NOMO-1 treated with DMSO at 0.1 percent for 48 hours (cell line): ENCODE results near the gene TEN1.

Experiments
- DNase-seq: peaks from one replicate; lab custom pipeline; 2025; ENCODE audit not compliant: unreplicated experiment; lab: John Stamatoyannopoulos, UW

TEN1 gene

DNA sequence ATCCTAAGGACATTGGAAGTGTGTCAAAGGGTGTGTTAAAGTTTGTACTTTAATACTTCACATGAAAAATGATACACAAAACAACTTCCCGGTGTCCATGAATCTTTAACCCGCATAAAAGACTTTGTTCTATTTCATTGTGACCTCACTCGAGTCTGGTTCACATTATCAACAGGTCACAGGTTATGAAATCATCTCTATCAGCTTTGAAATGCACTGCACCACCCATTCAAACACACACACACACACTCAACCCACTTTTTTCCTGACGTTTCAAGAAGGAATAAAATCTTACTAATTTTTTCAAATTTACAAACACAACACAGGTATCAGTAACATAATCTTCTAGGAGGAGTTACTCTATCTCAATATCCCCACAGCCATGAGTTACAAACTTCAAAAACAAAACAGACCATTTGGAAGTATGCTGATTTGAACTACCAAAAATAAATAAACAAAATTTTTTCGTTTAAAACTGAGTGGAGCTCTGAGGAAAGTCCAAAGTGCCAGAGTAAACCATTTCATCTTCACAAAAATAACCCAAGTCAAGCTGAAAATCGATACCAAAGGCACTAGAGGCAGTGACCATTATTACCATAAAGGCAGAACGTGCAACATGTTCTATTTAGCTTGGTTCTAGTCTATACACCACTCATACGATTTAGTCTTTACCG lies 2.7 kb upstream of the TEN1 start:
- DNase-seq, result no peak

DNA sequence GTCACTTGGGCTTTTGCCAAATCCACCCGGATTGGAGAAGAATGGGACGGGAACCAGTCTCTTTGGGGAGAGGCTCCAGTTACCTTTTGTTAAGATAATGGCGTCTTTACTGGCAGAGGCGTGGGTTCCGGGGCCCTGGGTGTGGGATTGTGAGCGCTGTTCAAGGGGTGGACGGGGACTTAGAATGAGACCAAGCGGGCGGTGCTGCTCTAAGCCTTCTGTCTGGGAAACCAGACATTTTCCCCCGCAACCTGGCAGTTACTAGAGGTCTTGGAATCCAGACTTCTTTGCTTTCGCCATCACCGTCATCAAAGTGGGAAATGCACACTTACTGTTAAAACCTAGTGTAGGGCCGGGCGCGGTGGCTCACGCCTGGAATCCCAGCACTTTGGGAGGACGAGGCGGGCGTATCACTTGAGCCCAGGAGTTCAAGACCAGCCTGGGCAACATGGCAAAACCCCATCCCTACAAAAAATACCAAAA lies 706 bp downstream of the TEN1 start:
- DNase-seq, result peak; percentile 53

DNA sequence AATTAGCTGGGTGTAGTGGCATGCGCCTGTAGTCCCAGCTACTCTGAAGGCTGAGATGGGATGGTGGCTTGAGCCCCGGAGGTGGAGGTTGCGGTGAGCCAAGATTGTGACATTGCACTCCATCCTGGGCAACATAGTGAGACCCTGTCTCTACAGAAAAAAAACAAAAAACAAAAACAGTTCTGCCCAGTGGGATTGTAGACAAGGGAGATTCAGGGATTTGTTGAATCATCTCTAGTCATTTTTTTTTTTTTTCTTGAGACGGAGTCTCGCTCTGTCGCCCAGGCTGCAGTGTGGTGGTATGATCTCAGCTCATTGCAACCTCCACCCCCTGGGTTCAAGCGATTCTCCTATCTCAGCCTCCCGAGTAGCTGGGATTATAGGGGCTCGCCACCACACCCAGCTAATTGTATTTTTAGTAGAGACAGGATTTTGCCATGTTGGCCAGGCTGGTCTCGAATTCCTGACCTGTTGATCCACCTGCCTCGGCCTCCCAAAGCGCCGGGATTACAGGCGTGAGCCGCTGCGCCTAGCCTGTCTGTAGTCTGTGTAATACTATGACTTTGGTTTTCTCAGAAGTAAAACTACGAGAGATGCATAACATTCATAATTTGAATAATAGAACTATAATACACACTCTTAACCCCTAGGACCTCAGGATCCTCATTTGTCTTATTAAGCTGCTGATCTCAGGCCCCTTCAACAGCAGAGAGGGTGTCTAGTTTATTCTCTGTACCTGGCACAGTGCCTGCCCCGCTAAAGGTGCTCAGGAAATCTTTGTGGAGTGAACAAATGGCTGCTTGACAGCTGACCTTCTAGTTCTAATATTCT lies 1.4 kb downstream of the TEN1 start:
- DNase-seq, result no peak

DNA sequence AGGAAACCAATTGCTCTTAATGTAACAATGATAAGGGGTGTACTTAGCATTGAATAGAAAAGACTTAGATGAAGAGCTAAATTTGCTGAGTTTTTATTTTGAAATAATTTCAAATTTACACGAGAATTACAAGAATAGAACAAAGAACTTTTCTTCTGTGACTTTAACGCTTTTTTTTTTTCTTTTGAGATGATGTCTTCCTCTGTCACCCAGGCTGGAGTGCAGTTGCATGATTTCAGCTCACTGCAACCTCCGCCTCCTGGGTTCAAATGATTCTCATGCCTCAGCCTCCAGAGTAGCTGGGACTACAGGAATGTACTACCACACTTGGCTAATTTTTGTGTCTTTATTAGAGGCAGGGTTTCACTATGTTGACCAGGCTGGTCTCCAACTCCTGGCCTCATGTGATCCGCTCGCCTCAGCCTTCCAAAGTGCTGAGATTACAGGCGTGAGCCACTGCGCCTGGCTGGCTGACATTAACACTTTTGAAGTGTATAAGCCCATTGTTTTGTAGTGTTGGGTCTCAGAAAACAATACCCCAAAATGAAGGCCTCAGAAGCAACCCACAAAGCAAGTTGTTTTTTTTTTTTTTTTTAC lies 2.1 kb downstream of the TEN1 start:
- no peak for DNase-seq

DNA sequence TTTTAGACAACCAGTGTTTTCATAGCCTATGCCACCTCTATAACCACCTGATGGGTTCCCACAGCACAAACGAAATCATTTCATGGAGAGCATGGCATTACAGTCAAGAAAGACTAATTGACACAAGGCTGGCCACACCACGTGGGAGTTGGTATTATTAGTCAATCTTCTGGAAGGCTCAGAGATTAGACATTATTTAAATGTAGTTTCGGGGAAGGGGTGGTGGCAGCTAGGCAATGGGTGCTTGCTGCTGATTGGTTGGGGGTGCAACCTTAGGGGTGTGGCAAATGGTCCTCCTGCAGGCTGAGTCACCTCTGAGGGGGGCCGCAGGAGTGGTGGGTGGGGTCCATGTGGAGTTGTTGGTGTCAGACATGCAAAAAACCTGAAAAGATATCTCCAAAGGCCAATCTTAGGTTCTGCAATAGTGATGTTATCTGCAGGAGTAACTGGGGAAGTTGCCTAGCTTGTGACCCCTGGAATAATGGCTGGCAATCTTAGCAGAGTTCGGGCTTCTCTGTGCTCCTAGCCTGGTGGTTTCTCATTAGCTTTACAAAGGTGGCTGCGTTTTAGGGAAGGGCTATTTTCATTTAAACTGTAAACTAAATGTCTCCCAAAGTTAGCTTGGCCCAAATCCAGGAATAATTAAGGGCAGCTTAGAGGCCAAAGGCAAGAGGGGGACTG lies 4.6 kb downstream of the TEN1 start:
- DNase-seq, result peak; percentile 69

DNA sequence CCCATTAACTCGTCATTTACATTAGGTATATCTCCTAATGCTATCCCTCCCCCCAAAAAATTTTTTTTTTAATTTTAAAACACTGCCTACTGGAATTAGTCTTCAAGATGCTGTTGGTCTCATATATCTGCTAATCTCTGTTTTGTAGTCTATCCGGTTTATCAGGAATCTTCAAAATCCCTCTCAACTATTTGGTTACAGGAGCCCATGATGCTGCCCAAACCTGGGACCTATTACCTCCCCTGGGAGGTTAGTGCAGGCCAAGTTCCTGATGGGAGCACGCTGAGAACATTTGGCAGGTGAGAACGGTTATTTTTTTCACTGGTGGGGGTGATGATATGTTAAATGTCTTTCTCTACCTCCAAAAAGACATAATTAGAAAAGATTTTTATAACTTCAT lies 6.9 kb downstream of the TEN1 start:
- DNase-seq, result no peak

DNA sequence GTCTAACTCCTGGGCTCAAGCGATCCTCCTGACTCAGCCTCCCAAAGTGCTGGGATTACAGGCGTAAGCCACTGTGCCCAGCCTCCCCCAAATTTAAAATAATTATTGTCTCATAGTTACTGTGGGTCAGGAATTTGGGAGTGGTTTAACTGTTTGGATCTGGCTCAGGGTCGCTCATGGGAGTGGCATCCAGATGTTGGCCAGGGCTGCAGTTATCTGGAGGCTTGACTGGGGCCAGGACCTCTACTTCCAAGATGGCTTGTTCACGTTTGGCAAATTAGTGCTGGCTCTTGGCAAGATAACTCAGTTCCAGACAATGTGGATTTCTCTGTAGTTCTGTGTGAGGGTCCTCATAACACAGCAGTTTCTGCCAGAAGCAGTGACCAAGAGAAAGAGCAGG lies 8.0 kb downstream of the TEN1 start:
- DNase-seq, result no peak

DNA sequence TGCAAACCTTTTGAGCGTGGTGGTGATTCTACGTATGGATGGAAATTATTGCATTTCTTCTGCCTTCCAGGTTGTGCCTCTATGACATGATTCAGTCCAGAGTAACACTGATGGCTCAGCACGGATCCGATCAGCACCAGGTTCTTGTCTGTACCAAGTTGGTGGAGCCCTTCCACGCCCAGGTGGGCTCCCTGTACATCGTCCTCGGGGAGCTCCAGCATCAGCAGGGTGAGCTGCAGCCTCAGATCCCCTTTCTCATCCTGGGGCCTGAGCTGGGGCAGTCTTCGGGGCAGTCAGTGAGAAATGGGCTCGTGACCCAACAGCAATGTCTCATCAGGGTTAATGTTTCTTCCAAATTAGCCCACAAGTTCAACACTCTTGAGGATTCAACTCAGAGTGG lies 12.4 kb downstream of the TEN1 start:
- no peak for DNase-seq

DNA sequence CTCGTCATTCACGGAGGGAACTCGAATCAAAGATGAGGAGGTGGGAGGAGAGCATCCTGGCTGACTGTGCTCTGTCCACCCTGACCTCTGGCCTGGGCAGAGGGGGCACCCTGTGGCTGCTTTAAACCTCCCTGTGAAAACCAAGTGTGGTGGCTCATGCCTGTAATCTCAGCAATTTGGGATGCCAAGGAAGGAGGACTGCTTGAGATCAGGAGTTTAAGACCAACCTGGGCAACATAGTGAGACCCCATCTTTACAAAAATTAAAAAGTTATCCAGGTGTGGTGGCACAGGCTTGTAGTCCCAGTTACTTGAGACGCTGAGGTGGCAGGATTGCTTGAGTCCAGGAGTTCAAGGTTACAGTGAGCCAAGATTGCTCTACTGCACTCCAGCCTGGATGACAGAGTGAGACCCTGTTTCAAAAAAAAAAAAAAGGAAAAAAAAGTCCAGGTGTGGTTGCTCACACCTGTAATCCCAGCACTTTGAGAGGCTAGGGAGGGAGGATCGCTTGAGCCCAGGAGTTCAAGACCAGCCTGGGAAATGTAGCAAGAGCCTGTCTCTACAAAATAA lies 15.8 kb downstream of the TEN1 start:
- DNase-seq, result no peak

DNA sequence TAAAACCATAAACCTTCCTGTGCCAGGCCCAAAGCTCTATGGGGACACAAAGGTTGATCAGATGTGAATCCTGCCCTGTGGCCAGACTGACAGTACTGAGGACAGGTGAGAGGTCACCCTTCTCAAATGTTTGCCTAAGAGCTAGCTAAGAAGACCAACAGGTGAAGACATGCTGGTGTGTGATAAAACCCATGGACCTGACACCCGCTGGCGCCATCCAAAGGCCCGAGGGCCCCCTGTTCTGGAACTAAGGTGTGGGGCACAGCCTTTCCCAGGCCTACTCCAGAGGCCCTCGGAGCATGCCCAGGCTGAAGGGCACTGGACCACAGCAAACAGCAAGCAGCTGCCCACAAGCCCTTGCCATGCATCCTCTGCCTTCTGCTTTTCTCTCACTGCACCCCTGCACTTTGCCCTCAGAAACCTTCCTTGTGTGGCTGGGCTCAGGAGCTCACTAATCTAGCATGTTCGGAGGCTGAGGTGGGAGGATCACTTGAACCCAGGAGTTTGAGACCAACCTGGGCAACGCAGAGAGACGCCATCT lies 16.4 kb downstream of the TEN1 start:
- no peak for DNase-seq

DNA sequence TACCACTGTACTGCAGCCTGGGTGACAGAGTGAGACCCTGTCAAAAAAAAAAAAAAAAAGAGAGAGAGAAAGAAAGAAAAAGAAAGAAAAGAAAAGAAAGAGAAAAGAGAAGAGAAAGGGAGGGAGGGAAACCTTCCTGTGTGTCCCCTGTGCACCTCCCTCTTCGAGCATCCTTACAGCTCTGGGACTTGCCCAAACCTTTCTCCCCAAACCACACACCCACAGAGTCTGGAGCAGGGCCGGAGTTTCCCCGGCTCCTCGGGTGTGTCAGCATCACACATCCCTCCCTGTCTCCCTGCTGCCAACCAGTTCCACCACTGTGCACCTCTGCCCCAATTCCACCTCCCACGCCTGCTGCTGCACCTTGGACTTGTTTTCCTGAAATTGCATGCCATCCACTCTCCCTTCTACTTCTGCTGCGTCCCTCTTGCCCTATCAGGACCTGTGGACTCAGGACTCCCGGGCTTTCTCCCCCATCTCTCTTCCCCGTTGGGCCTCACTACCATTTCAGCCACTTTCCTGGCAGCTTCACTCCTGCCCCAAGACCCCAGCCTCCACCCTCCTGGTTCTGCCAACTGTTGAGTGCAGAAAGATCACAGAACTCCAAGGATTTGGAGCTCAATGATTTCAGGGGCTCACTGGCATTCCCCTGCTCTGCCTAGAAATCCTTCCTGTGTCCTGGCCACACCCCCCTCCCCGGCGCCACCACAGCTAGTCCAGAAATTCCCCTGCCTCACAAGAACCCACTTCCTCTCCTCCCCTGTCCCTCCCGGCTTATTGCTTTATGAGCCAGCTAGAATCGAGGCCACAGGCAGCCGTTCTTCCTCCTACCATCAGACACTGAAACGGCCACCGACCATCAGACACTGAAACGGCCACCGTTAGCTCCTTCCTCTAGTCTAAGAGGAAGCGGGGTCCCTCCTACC lies 17.9 kb downstream of the TEN1 start:
- DNase-seq, result peak; percentile 64

DNA sequence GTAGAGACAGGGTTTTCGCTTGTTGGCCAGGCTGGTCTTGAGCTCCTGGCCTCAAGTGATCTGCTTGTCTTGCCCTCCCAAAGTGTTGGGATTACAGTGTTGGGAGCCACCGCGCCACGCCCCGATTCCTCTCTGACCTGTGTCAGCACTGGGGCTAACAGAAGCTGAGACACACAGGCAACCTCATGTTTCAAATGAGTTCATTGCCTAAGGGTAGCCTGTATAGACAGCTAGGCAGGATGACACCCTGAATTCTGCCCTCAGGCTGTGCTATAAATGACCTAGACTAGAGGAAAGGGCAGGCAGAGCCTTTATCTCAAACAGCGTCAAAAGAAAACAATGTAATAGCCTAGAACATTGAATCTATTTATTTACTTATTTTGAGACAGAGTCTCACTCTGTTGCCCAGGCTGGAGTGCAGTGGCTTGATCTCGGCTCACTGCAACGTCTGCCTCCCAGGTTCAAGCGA lies 19.3 kb downstream of the TEN1 start:
- DNase-seq, result no peak

DNA sequence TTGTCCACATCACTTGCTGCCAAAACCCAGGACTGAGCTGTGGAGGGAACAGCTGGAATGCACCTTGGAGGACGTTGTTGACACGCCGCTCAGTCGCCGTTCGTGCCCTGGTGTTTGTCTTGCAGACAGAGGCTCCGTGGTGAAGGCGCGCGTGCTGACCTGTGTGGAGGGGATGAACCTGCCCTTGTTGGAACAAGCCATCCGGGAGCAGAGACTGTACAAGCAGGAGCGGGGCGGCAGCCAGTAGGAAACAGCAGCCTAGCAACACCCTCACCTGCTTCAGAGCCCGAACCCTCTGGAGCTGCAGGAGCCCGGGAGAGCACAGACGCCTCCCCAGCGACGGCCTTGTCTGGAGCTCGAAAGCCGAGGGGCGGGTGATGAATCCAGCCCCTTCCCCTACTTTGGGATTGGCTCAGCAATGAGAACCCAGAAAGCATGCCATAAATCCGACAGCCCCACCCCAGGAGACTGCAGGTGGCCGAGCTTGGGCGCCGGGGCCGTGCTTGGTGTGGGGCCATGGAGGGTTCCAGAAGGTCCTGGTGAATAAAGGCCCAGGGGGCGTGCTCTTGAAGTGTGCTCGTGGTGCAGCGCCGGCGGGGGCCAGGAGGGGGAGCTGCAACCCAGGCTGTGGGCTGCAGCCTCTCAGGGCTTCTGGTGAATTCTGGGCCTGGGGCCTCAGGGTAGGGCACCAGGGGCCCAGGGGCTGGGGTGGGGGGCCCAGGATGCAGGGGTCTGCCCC lies 21.1 kb downstream of the TEN1 start:
- peak; percentile 30 for DNase-seq

DNA sequence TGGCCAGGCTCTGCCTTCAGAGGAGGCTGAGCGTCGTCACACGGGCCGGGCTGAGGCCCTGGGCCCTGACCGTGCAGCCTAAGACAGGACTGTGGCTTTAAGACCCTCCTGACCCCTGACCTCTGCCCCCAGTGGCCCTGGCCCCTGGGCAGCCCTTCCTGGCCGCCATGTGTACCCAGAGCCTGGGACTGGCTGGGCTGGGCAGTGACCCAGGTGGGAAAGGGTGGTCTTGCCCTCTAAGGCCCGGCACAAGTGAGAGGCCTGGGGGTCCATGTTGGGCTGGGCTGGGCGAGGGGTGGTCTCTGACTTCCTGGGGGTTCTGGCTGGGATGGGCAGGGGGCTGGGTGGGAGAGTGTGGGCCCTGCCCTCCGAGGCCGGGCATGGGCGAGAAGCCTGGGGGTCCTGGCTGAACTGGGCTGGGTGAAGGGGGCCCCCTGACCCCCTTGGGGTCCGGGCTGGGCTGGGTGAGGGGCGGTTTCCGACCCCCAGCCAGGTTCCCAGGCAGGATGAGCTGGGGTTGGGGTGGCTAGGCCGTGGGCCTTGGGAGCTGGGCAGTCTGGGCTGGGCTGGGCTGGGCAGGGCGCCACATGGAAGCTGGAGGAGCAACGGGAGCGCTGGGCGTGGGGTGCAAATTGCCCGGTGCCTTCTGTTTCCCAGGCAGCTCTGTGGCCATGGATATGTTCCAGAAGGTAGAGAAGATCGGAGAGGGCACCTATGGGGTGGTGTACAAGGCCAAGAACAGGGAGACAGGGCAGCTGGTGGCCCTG lies 21.9 kb downstream of the TEN1 start, which contains the start of gene CDK3:
TSS of gene CDK3 (plus strand) at position 101 of the 767 bp plus-strand sequence. CDS start at position 672, 571 bp downstream.
- no peak for DNase-seq

DNA sequence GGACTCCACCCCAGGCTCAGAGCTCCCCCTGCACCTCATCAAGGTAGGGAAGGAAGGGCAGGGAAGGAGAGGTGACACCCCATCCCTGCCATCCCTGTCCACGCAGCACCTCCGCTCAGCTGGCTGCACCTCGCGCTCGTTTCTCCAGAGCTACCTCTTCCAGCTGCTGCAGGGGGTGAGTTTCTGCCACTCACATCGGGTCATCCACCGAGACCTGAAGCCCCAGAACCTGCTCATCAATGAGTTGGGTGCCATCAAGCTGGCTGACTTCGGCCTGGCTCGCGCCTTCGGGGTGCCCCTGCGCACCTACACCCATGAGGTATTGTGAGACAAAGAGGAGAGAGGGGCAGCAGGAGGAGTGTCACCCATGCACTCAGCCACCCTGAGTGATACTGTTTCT lies 23.1 kb downstream of the TEN1 start:
- DNase-seq, result no peak

DNA sequence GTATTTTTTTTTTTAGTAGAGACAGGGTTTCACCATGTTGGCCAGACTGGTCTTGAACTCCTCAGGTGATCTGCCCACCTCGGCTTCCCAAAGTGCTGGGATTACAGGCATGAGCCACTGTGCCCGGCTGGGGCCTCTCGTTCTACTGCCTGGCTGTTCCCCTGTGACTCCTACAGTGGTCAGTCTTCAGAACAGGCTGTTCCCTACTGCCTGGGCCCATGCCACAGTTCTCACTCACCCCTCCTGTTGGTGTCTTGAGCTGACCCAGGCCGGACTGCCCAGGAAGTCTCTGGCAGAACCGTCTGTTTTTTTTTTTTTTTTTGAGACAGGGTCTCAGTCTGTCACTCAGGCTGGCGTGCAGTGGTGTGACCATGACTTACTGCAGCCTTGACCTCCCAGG lies 24.9 kb downstream of the TEN1 start:
- DNase-seq, result no peak

DNA sequence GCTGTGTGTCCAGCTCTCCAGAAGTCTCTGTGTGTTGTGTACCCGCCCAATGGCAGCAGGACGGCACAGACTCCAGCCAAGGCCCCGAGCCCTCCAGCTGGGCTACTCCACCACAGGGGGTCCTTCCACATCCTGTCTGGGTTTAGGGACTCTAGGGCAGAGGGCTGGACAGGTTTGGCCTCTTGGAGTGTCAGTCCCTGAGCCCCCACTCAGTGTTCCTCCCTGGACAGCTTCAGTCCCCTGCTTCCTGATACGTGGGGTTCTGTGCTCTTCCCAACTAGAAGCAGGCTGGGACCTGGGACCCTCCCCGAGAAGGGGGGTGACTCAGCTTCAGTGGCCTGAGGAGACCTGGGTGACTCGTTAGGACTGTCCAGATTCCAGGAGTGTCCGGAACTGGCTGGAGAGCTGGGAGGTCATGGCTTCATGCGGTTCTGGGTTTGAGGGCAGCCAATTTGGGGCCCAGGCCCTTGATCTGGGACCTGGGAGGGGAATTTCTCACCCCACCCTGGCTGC lies 25.8 kb downstream of the TEN1 start:
- DNase-seq, result no peak
